Activated CD8-positive, alpha-beta memory T cell treated with anti-CD3 and anti-CD28 coated beads, Interleukin-2, amount 50 U/mL, for 1 hour (primary cell): ENCODE measurements around the gene EFNB2.

Source experiments
- DNase-seq: peaks from one replicate; pipeline ENCODE4 v3.0.0-alpha.2; 2020; ENCODE audit errors: extremely low read depth

EFNB2 gene

DNA sequence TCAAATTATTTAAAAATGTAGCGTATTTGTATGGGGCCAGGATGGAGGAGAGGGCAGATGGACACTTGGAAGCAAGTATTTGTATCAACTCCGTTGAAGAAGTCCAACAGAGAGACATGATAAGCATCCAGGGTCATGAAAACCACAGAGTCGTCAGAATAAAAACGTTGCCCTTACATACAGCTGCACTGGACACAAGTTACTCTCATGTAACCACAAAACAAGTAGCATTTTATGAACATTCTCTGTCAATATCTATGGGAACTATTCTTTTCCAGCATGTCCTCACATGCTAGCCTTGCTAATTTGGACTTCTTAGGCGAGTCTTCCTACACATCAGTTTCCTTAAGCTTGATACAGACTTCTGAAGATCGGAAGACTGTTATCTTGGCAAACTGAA, 35.0 kb downstream of the EFNB2 start:
- no peak for DNase-seq

GRCh38 chr13:106499896-106500295, 35.6 kb downstream of the EFNB2 start:
- DNase-seq: no peak

DNA sequence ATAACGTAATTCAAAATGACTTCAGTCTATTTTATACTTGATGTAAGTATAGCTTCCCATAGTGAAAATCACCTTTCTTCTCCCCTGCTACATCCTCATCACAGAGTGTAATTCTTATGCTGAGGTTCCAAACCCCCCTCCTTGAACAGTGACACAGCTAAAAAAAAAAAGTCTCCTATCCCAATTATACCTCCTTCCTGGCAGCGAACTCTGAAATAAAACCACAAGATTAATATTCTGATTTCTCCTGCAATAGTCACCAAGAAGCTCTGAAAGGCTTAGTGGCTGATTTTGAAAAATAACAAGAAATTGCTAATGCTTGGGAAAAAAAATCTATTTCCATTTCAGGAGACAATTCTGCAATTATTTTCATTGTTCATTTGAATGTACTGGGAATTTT, 36.3 kb downstream of the EFNB2 start:
- no peak for DNase-seq

GRCh38 chr13:106498571-106498970, 36.9 kb downstream of the EFNB2 start:
- no peak for DNase-seq

GRCh38 chr13:106498158-106498557, 37.3 kb downstream of the EFNB2 start:
- no peak for DNase-seq

DNA sequence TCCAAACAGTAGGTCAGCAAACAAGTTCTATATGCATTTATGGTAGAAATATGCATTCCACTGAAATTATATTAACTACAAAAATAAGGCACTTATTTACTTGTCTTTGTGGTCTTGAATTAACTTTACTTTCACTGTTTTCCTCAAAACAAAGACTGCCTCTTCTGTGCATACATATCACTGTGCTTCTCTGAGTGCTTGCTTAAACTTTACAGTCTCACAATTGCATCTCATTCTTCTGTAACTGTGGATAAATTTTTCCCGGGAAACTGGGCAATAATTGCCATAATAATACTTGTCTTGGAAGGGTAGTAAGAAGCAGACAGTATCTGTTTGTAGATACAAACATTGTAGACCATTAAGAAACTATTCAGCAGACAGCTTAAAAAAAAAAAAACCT, 38.4 kb downstream of the EFNB2 start:
- no peak for DNase-seq

DNA sequence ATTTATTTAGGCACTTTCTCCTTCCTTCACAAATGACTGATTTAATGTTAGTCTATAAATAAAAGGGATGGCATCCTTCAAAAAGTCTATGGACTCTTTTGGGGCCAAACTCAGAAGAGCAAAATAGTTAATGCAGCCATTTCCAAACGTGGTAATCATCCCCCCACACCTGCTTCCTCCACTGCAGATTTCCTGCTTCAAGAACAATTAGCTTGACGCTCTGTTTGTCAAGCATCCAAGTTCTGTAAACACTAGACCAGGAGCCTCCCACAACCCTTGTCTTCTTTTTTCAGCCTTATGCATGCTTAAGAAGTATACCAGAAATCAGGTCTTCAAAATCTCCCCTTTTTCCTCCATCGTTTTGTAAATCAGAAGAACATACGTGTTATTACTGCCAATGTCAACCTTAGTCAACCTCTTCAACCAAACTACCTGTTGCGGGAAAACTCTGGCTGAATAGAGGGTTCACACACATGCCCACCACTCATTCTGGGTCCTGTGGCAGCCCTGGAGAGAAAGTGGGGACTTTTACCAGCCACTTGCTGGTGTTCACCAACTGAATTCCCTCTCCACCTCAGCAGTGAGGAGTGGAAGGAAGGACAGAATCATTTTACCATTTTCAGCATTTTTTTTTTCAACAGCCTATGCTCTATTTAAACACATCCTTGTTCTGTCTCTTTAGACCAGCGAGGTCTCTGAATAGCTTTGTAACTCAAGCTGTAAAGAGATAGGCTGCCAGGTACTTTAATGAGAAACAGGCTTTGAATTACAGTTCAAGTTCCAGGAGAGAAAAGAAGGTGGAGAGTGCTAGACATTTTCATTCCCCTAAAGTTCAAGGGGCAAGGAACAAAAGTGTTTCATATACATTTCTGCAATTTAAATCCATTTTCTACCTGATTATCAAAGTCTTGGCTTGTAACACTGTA, 39.1 kb downstream of the EFNB2 start:
- no peak for DNase-seq

DNA sequence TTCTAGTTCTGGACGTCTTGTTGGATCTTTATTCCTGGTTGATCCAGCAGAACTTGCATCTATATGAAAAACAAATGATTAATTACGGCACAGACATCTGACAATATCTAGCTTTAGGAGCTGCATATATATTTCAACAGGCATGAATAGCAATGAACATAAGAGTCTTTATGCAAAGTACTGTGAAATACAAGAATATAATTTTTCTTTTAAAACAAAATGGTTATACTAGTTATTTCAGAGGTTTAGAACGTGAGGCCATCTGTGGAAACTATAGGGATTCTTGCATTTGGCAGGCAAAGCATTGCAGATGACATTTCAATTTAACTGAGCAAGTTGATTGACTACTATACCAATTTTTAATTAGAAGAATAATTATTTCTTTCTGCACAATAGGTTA, 40.5 kb downstream of the EFNB2 start:
- DNase-seq: no peak

- DNase-seq: no peak
Observed at GRCh38 chr13:106494506-106494905, 41.0 kb downstream of the EFNB2 start.

DNA sequence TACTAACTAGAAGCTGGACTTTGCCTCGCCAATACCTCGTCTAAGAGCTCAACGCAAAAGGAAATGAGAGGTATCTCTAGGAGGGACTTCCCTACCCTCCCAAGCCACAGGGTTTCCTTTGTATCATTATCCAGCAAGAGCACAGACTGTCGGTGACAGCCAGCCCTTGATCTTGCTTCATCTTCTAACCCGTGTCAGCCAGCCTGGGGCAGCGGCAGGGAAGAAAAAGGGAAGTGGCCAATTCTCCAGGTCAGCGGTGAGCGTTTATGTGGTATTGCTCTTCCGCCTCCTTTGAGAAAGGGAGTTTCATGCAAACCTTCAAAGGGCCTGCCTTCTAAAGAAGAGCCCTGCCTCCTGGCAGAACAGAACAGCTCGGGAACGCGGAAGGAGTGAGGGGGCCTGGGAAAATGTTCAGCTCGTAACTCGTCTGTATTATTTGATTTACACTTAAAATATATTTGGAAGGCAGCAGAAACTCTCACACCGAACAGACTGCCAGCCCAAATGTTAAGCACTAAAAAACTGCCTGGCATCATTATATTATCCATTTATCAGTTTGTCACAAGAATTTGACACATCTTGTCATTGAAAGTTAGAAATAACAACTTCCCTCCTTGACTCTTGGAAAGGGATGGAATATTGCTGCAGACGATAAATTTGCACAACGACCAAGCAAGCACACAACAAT, 41.8 kb downstream of the EFNB2 start:
- no peak for DNase-seq

DNA sequence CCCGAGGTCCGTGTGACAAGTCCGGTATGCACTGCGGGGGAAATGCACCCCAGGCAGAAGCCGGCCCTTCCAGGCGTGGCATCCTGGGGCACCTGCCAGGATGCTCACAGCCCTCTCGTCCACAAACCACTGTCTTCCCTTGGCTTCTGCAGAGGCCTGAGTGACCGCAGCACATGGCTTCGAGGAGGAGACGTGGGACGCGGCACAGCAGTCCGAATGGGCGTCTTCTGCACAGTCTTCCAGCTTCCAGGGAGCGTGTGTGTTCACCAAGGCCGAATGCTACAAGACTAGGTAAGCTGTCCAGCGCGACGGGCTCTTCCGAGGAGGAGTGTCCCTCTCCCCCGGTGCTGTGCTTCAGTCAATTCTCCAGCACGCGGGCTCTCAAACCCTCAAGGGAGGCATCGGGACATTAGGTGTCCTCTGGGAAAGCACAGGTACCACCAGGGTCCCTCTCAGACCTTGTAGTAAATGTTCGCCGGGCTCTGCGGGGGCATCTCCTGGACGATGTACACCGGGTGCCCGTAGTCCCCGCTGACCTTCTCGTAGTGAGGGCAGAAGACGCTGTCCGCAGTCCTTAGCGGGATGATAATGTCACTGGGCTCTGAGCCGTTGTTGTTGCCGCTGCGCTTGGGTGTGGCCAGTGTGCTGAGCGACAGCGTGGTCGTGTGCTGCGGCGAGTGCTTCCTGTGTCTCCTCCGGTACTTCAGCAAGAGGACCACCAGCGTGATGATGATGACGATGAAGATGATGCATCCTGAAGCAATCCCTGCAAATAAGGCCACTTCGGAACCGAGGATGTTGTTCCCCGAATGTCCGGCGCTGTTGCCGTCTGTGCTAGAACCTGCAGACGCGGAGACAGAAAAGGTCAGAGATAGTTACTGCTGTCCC, 42.6 kb downstream of the EFNB2 start:
- no peak for DNase-seq

- no peak for DNase-seq
Observed at GRCh38 chr13:106491928-106492587, 43.4 kb downstream of the EFNB2 start.

DNA sequence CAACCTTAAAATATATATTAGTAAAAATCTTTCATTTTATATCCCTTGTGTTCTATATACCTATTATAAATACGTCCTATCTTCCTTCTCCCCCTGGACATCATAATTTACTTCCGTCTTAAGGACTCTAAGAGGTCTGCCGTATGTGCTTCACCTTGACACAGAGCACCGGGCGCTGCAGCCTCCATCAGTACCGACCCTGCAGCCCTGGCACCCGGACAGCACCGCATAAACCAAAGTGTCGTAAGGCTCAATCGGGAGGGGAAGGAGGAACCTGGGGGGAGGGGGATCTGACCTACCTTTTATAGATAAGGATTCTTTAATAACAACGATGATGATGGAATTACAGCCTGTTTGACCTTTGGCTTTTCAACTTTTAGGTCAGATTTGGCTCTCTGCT, 44.0 kb downstream of the EFNB2 start:
- DNase-seq: no peak

DNA sequence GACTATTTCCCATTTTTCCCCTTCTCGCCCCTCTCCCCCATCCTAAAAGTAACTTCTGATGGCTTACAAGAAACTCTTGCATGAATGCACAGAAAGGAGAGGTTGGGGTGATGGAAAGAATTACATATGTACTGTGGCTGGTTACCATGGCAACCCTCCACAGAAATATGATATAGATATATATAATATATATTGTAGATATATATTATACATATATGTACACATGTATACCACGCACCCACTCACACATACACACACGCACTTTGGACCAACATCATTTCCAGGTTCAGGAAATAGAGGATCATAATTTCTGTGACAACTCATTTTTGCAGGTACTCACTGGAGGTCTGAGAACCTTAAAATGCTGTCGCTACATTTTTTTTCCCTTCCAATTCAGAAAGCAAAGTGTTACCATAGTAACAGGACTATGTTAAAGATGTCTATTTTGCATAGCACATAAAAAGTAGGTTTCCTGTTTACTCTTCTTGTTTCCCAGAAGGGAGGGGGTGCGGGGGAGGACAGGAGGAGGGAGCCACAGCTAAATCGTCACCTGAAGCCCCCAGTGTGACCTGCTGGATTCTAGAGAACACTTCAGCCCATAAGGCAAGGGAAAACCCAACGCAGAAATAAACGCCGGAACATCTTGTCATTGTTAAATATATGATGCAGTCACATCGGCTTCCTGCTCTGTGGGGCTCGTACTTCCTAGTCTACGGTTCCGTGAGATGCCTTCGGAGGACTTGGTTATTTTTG, 44.7 kb downstream of the EFNB2 start:
- no peak for DNase-seq

- no peak for DNase-seq
Observed at GRCh38 chr13:106489849-106490568, 45.5 kb downstream of the EFNB2 start.

GRCh38 chr13:106488686-106489085, 46.8 kb downstream of the EFNB2 start:
- DNase-seq: no peak

- DNase-seq: no peak
Observed at GRCh38 chr13:106488076-106488475, 47.4 kb downstream of the EFNB2 start.

DNA sequence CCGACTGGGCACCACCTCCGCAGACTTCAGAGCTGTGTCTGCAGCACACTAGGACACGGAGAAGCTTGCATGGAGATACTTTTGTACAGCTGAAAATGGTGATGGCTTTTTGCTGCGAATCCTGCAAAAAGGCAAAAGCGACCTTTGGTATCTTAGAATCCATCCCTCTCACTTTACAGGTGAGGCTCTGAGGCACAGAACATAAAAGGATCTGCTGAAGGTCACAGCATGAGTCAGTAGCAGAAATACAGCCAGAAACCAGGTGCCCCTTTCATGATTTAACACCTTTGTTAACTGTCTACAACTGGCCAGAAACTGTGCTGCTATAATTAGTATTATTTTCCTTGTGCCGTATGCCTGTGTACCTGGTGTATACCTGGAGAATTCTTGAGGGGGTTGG, 48.3 kb downstream of the EFNB2 start:
- no peak for DNase-seq

GRCh38 chr13:106486287-106486686, 49.2 kb downstream of the EFNB2 start:
- DNase-seq: no peak

- DNase-seq: no peak
Observed at GRCh38 chr13:106484537-106485193, 50.8 kb downstream of the EFNB2 start.
